ENCODE measurements around the gene PCDHGA10. TPM values are rescaled to one million over a fixed set of nuclear protein-coding genes. Genes with fewer than 3 reads are reported as not detected.
A peak's percentile ranks its signal among the peaks of the same experiment; 100 is the strongest.
"Not testable (repeated sequence)": the region's sequence is repeated elsewhere in the genome, so short reads cannot be mapped to it uniquely, and the experiment has no call there.

PCDHGA10 gene
- 5.1 TPM in 2 replicates for total RNA-seq (2014; rRNA removed; shearing (Covaris generic))
- 1.5 and 2.7 TPM in 2 replicates for polyA plus RNA-seq (2014; cell fraction: nucleus; rRNA removed)

DNA sequence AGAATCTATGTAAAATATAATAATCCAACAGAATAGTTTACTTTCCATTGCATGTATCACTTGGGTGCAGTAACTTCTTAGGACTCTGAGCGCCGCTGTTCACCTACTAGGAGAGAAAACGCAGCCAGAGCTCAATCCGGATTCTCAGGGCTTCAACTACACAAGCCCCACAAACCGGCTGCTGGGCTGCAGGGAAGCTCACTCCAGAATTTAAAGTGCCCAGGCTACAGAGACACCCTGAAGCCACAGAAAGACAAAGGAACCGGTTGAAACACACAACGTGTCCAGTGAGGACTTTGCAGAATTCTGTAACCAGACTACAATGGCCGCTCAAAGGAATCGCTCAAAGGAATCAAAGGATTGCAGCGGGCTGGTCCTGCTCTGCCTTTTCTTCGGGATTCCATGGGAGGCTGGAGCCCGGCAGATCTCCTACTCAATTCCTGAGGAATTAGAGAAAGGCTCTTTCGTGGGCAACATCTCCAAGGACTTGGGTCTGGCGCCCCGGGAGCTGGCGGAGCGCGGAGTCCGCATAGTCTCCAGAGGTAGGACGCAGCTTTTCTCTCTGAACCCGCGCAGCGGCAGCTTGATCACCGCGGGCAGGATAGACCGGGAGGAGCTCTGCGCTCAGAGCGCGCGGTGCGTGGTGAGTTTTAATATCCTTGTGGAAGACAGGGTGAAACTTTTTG is at the start of gene PCDHGA10:
Gene PCDHGA10 (plus strand): TSS at position 134 of the 686 bp plus-strand sequence. CDS start 189 bp downstream, at position 323.
- DNase-seq (ENCODE audit: extremely low read depth, low read depth), result peak; percentile 82

DNA sequence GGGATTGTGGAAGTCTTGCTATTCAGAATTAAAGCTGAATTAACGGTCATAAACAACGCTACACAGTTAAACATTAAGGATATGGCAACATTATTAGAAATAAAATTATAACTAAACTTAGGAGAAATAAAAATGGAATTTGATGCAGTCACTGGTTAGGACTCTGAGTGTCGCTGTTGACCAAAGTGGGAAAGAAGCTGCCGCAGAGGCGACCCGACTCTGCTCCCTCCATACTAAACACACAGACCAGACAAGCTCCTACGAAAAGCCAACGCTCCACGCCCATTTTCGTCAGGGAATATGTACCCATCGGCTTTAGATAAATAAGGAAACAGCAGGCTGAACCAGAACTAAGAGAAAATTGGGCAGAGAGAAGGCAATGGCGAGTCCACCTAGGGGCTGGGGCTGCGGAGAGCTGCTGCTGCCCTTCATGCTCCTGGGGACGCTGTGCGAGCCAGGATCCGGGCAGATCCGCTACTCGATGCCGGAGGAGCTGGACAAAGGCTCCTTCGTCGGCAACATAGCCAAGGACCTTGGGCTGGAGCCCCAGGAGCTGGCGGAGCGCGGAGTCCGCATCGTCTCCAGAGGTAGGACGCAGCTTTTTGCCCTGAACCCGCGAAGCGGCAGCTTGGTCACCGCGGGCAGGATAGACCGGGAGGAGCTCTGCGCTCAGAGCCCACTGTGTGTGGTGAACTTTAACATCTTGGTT is 48.7 kb upstream of the PCDHGA10 start, which contains the start of gene PCDHGA5:
Gene PCDHGA5 (plus strand): TSS at position 211 of the 709 bp plus-strand sequence. CDS start 169 bp downstream, at position 380.
- DNase-seq (ENCODE audit: extremely low read depth, low read depth), result no peak

- DNase-seq (ENCODE audit: extremely low read depth, low read depth), result no peak
Observed at GRCh38 chr5:141366016-141366896, 46.5 kb upstream of the PCDHGA10 start.

GRCh38 chr5:141369994-141370848 is 42.6 kb upstream of the PCDHGA10 start, which contains the start of gene PCDHGB3:
PCDHGB3 (plus strand) TSS chr5:141370242; CDS start chr5:141370395, 153 bp downstream.
- no peak for DNase-seq (ENCODE audit: extremely low read depth, low read depth)

- DNase-seq (ENCODE audit: extremely low read depth, low read depth), result no peak
Observed at GRCh38 chr5:141371572-141372475, 41.0 kb upstream of the PCDHGA10 start.

- DNase-seq (ENCODE audit: extremely low read depth, low read depth), result no peak
Observed at GRCh38 chr5:141373673-141374317, 39.0 kb upstream of the PCDHGA10 start, which contains the start of gene PCDHGA6. PCDHGA6 (plus strand) TSS chr5:141373891; CDS start chr5:141374084, 193 bp downstream.

DNA sequence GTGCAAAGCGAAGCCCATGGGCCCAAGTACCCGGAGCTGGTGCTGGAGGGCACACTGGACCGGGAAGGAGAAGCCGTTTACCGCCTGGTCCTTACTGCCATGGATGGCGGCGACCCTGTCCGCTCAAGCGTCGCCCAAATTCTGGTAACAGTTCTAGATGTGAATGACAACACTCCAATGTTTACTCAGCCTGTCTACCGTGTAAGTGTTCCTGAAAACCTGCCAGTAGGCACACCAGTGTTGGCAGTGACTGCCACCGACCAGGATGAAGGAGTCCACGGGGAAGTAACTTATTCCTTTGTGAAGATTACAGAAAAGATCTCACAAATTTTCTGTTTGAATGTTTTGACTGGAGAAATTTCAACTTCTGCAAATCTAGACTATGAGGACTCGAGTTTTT is 38.2 kb upstream of the PCDHGA10 start:
- DNase-seq (ENCODE audit: extremely low read depth, low read depth), result no peak

DNA sequence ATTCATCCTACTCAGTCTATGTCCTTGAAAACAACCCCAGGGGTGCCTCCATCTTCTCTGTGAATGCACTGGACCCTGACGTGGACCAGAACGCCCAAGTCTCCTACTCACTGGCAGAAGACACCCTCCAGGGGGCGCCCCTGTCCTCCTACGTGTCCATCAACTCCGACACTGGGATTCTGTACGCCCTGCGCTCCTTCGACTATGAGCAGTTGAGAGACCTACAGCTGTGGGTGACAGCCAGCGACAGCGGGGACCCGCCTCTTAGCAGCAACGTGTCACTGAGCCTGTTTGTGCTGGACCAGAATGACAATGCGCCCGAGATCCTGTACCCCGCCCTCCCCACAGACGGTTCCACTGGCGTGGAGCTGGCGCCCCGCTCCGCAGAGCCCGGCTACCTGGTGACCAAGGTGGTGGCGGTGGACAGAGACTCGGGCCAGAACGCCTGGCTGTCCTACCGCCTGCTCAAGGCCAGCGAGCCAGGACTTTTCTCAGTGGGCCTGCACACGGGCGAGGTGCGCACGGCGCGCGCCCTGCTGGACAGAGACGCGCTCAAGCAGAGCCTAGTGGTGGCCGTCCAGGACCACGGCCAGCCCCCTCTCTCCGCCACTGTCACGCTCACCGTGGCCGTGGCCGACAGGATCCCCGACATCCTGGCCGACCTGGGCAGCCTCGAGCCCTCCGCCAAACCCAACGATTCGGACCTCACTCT is 37.2 kb upstream of the PCDHGA10 start:
- DNase-seq (ENCODE audit: extremely low read depth, low read depth), result not testable (repeated sequence)

GRCh38 chr5:141382469-141383294 is 30.1 kb upstream of the PCDHGA10 start, which contains the start of gene PCDHGA7:
PCDHGA7 (plus strand) TSS chr5:141382742; CDS start chr5:141382900, 158 bp downstream.
- no peak for DNase-seq (ENCODE audit: extremely low read depth, low read depth)

DNA sequence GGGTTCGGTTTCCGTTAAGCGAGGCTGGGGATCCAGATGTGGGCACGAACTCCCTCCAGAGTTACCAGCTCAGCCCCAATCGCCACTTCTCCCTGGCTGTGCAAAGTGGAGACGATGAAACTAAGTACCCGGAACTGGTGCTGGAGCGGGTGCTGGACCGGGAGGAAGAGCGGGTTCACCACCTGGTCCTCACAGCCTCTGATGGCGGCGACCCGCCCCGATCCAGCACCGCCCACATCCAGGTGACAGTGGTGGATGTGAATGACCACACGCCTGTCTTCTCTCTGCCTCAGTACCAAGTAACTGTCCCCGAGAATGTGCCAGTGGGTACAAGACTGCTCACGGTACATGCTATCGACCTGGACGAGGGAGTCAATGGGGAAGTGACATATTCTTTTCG is 29.4 kb upstream of the PCDHGA10 start:
- no peak for DNase-seq (ENCODE audit: extremely low read depth, low read depth)

- no peak for DNase-seq (ENCODE audit: extremely low read depth, low read depth)
Observed at GRCh38 chr5:141384471-141385267, 28.1 kb upstream of the PCDHGA10 start.

GRCh38 chr5:141387557-141388311 is 25.1 kb upstream of the PCDHGA10 start, which contains the start of gene PCDHGB4:
PCDHGB4 (plus strand) TSS chr5:141387698; CDS start chr5:141387885, 187 bp downstream.
- peak; percentile 36 for DNase-seq (ENCODE audit: extremely low read depth, low read depth)

DNA sequence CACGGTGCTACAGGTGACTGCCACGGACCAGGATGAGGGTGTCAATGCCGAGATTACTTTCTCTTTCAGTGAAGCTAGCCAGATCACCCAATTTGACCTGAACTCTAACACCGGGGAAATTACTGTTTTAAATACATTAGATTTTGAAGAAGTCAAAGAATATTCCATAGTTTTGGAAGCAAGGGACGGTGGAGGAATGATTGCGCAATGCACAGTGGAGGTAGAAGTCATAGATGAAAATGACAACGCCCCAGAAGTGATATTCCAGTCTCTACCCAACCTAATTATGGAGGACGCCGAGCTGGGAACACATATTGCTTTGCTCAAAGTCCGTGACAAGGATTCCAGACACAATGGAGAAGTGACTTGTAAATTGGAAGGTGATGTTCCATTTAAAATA is 24.1 kb upstream of the PCDHGA10 start:
- DNase-seq (ENCODE audit: extremely low read depth, low read depth), result no peak

- DNase-seq (ENCODE audit: extremely low read depth, low read depth), result no peak
Observed at GRCh38 chr5:141389153-141390042, 23.4 kb upstream of the PCDHGA10 start.

All from NCI-H460 (cell line).